Stimulated activated naive B cell treated with anti-CD40 and anti-IgM and Interleukin-4, amounts not matched to agents 10 μg/mL and 1 μg/mL and 100 μg/mL, for 72 hours (primary cell): ENCODE data around the gene STAG1.
"Not testable (repeated sequence)": the region's sequence is repeated elsewhere in the genome, so short reads cannot be mapped to it uniquely, and the experiment has no call there.

Experiments
- ATAC-seq, 2 donors: fragments of 150-1000 bp; cut with Tn5 transposase; replicated peaks; 2 replicates each; pipeline ENCODE4 v1.10.0; 2021; ENCODE audit warnings: moderate library complexity in 1 of 2
- DNase-seq: peaks from one replicate; pipeline ENCODE4 v3.0.0; 2021
- H3K27ac Mint-ChIP-seq: one replicate; pipeline ENCODE4 v1.8.0; 2022; ENCODE audit warnings: mild to moderate bottlenecking, mixed read lengths
- H3K27me3 Mint-ChIP-seq, 2 donors: one replicate each; pipeline ENCODE4 v1.8.0; 2022; ENCODE audit warnings: mixed read lengths in 2 of 2
- H3K36me3 Mint-ChIP-seq, 2 donors: one replicate each; pipeline ENCODE4 v1.8.0; 2022; ENCODE audit warnings: mixed read lengths in 2 of 2, mild to moderate bottlenecking in 1 of 2
- H3K4me1 Mint-ChIP-seq, 2 donors: one replicate each; pipeline ENCODE4 v1.8.0; 2022; ENCODE audit warnings: mixed read lengths in 2 of 2, mild to moderate bottlenecking in 1 of 2
- H3K4me3 Mint-ChIP-seq, 2 donors: one replicate each; pipeline ENCODE4 v1.8.0; 2022; ENCODE audit warnings: mild to moderate bottlenecking in 2 of 2, mixed read lengths in 2 of 2, moderate library complexity in 1 of 2
- H3K9me3 Mint-ChIP-seq, 2 donors: one replicate each; pipeline ENCODE4 v1.8.0; 2022; ENCODE audit warnings: mixed read lengths in 2 of 2, mild to moderate bottlenecking in 1 of 2

STAG1 gene

DNA sequence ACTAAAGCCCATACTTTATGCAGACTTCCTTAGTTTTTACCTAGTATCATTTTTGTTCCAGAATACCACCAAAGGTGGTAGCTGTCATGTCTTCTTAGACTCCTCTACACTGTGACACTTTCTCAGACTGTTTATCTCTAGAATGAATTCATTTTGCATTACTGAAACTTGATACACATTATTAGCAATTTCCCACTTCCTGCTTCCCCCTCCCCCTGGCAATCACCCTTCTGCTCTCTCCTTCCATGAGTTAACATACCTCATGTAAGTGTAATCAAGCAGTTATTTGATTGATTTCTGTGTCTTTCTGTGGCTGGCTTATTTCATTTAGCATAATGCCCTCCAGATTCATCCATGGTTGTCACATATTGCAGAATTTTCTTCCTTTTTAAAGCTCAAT, 204.9 kb downstream of the STAG1 start:
- Mint-ChIP-seq H3K9me3 (peaks cover 0 to 1% of the 10 kb centered on the region in 2 donors), H3K4me1 (peaks cover 19 to 38% of the 10 kb centered on the region in 2 donors), H3K27me3 (no peaks in the 10 kb centered on the region), H3K36me3 (peaks cover 19 to 40% of the 10 kb centered on the region in 2 donors), H3K27ac (no peak overlapping the region), H3K4me3 (no peak overlapping the region)
- DNase-seq = no peak
- ATAC-seq = peak; percentile 61 to 63

DNA sequence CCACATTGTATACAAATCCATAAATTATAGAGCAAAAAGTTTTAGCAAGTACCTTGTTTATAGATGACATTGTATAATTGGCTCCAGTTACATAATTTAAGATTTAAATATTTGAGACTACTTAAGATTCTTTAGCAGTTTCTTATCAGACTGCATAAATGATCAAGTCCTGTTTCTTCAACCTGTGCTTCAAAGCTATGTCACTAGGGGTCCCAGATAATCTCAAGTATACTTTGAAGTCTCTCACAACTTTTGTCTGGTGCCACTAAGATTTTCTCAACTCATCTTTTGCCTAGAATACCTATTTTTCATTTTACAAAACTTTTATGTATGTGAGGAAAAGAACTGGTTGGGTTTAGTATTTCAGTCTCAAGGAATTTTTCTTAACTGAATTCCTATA, 205.5 kb downstream of the STAG1 start:
- Mint-ChIP-seq H3K27me3 (no peaks in the 10 kb centered on the region), H3K27ac (no peak overlapping the region), H3K4me1 (peaks cover 19 to 38% of the 10 kb centered on the region in 2 donors), H3K36me3 (peaks cover 19 to 39% of the 10 kb centered on the region in 2 donors), H3K4me3 (no peak overlapping the region), H3K9me3 (peaks cover 0 to 1% of the 10 kb centered on the region in 2 donors)
- ATAC-seq (peak; percentile 44 to 45), DNase-seq (no peak)

DNA sequence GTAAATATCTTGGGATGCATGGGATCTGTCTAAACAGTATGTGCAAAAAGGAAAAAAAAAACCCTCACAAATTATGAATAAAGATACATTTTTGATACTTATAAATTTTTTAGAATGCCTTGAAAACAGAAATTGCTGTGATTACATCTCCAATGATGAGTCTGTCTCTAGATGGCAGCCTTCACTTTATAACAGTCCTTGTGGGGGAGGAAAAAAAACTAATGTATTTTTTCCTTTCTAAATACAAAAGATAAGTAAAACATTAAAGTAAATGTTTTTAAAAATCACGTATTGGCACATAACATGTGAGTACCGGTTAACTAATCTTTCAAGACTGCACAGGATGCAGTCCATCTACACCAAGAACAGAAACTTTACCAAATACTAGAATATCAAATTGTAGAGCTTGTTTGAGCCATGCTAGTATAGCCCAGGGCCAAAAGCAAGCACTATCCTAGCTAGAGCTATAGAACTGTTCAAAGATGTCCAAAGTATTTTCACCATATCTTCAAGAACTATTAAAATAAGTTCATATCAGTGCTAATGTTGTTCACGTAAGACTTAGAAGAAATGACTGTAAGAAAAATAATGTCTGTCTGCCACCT, 206.4 kb downstream of the STAG1 start:
- Mint-ChIP-seq H3K27ac (no peak overlapping the region), H3K4me1 (peaks cover 16 to 35% of the 10 kb centered on the region in 2 donors), H3K9me3 (peaks cover 0 to 1% of the 10 kb centered on the region in 2 donors), H3K36me3 (peaks cover 14 to 30% of the 10 kb centered on the region in 2 donors), H3K4me3 (no peak overlapping the region), H3K27me3 (no peaks in the 10 kb centered on the region)
- ATAC-seq = no peak
- no peak for DNase-seq

DNA sequence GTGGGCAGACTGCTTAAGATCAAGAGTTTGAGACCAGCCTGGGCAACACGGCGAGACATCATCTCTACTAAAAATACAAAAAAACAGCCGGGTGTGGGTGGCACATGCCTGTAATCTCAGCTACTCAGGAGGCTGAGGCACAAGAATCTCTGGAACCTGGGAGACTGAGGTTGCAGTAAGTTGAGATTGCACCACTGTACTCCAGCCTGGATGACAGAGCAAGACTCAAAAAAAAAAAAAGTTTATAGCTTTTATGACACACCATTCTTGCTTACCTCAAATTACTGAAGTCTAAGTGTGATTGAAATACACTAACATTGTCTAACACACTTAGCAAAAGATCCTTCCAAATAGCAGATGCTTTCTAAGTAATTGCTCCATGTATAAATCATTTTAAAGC, 207.6 kb downstream of the STAG1 start:
- no peak overlapping the region for H3K27ac Mint-ChIP-seq
- DNase-seq (no peak), ATAC-seq (no peak)
- no peaks in the 10 kb centered on the region for H3K27me3 Mint-ChIP-seq
- no peak overlapping the region for H3K4me3 Mint-ChIP-seq
- H3K9me3 Mint-ChIP-seq = peaks cover 0 to 1% of the 10 kb centered on the region in 2 donors
- H3K4me1 Mint-ChIP-seq = peaks cover 13 to 29% of the 10 kb centered on the region in 2 donors
- peaks cover 9 to 21% of the 10 kb centered on the region in 2 donors for H3K36me3 Mint-ChIP-seq

DNA sequence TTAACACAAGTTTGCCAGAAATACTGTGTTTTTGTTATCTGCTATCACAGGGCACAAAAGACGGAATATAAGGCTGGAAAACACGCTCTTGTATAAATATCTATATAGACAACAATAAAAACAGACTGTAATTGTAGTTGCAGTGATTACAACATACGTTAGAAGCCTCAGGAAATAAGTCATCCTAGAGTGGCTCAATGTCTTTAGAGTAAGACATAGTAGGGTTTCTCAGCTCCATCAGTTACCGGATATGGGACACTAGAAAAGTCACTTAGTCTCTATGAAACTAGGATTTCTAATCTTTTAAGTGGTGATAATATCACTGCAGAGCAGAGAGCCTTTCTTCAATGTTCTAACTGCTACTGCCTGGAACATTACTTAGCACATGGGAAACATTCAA, 208.8 kb downstream of the STAG1 start:
- no peak overlapping the region for H3K4me3 Mint-ChIP-seq
- peaks cover 9 to 22% of the 10 kb centered on the region in 2 donors for H3K4me1 Mint-ChIP-seq
- ATAC-seq (no peak), DNase-seq (no peak)
- no peak overlapping the region for H3K27ac Mint-ChIP-seq
- H3K27me3 Mint-ChIP-seq = no peaks in the 10 kb centered on the region
- no peaks in the 10 kb centered on the region for H3K9me3 Mint-ChIP-seq
- H3K36me3 Mint-ChIP-seq = peaks cover under 1 to 13% of the 10 kb centered on the region in 2 donors

DNA sequence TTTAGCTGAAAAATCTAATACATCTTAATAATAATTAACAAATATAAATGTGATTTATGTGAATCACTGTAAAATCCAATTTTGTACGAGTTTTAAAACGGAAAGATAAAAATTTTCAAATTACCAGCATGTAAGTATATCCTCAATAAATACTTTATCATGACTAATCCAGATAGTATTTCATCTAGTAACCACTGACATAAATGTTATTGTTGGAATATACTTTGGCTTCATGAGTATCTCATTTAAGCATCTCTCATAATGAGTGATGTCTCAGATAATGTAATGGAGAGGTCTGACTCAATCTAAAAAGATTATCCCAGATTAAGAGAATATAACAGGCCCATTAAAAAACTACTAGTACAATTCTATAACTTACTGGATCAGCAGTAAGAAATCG, 216.3 kb downstream of the STAG1 start:
- Mint-ChIP-seq H3K4me1 (peaks cover 1 to 5% of the 10 kb centered on the region in 2 donors), H3K27ac (no peak overlapping the region), H3K4me3 (no peak overlapping the region), H3K9me3 (peaks cover 0 to 10% of the 10 kb centered on the region in 2 donors), H3K36me3 (peaks cover 33 to 43% of the 10 kb centered on the region in 2 donors), H3K27me3 (no peaks in the 10 kb centered on the region)
- DNase-seq = no peak
- ATAC-seq = no peak

DNA sequence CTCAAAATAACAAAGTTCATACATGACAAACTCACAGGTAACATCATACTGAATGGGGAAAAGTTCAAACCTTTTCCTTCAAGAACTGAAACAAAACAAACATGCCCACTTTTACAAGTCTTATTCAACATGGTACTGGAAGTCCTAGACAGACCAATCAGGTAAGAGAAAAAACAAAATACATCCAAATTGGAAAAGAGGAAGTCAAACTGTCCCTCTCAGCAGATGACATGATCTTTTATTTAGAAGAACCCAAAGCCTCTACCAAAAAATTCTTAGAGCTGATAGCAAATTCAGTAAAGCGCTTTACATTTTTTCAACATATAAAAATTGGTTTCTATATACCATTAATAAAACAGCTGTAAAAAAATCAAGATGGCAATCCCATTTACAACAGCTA, 219.4 kb downstream of the STAG1 start:
- peak overlapping the region; percentile 25 for H3K27ac Mint-ChIP-seq
- peaks cover 5 to 11% of the 10 kb centered on the region in 2 donors for H3K9me3 Mint-ChIP-seq
- no peak overlapping the region for H3K4me3 Mint-ChIP-seq
- ATAC-seq = no peak
- peaks cover 1 to 5% of the 10 kb centered on the region in 2 donors for H3K4me1 Mint-ChIP-seq
- no peak for DNase-seq
- no peaks in the 10 kb centered on the region for H3K27me3 Mint-ChIP-seq
- H3K36me3 Mint-ChIP-seq = peaks cover 54 to 65% of the 10 kb centered on the region in 2 donors

DNA sequence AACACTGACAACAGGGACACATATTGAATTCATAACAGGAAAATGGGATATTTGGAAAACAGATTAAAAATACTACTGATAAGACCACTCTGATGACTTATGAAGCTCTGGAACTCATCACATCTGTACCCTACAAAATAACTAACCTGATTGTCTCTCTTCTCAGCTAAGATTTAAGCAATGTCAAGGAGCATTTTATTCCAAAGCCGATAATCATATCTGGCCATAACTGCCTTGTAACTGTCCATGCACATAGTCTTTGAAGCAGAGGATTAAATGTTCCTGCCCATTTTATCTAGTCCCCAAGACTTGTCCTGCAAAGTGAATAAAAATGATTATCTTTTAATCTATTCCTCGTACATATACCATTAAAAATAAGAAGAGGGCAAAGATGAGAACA, 234.1 kb downstream of the STAG1 start:
- no peak for DNase-seq
- Mint-ChIP-seq H3K9me3 (no peaks in the 10 kb centered on the region), H3K4me3 (no peak overlapping the region), H3K27ac (no peak overlapping the region), H3K4me1 (peaks cover 0 to 5% of the 10 kb centered on the region in 2 donors), H3K36me3 (peaks cover 7 to 13% of the 10 kb centered on the region in 2 donors), H3K27me3 (no peaks in the 10 kb centered on the region)
- ATAC-seq = no peak

DNA sequence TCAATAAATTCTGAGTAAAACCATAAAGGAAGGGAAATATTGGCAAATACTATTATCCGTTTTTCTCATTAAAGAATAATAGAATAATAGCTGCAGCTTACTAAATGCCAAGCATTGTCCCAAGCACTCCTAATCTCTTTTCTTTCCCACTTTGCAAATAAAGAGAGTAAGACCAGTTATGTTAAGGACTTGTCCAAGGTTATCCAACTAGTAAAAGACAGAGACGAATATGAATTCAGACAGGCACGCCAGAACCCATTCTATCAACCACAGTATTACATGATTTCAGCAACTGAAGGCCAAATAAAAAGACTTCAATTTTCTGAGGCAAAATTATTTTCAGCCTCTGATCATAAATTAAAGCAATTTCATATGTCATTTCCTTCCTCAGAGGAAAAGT, 235.5 kb downstream of the STAG1 start:
- no peak for DNase-seq
- Mint-ChIP-seq H3K4me3 (no peak overlapping the region), H3K36me3 (peaks cover 12 to 21% of the 10 kb centered on the region in 2 donors), H3K27ac (no peak overlapping the region), H3K4me1 (no peaks in the 10 kb centered on the region), H3K27me3 (no peaks in the 10 kb centered on the region), H3K9me3 (no peaks in the 10 kb centered on the region)
- no peak for ATAC-seq

DNA sequence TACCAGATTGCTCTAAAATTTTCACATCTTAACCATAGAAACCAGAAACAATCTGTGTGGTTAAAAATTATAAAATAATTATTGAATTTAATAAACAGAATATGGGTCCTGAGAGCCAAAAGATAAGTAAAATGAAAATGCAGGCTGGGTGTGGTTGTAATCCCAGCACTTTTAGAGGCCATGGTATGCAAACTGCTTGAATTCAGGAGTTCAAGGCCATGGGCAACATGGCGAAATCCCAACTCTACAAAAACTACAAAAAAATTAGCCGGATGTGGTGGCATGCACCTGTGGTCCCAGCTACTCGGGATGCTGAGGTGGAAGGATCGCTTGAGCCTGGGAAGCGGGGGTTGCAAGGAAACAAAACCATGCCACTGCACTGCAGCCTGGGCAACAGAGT, 236.1 kb downstream of the STAG1 start:
- DNase-seq (no peak), ATAC-seq (no peak)
- Mint-ChIP-seq H3K27me3 (no peaks in the 10 kb centered on the region), H3K27ac (peak overlapping the region; percentile 37), H3K9me3 (no peaks in the 10 kb centered on the region), H3K36me3 (peaks cover 12 to 23% of the 10 kb centered on the region in 2 donors), H3K4me3 (no peak overlapping the region), H3K4me1 (no peaks in the 10 kb centered on the region)

DNA sequence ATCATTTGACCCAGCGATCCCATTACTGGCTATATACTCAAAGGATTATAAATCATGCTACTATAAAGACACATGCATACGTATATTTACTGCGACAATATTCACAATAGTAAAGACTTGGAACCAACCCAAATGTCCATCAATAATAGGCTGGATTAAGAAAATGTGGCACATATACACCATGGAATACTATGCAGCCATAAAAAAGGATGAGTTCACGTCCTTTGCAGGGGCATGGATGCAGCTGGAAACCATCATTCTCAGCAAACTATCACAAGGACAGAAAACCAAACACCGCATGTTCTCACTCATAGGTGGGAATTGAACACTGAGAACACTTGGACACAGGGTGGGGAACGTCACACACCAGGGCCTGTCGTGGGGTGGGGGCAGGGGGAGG, 237.6 kb downstream of the STAG1 start:
- H3K36me3 Mint-ChIP-seq = peaks cover 12 to 33% of the 10 kb centered on the region in 2 donors
- not testable (repeated sequence) for DNase-seq, H3K9me3 Mint-ChIP-seq, ATAC-seq, H3K27ac Mint-ChIP-seq, H3K4me3 Mint-ChIP-seq, H3K27me3 Mint-ChIP-seq, H3K4me1 Mint-ChIP-seq

DNA sequence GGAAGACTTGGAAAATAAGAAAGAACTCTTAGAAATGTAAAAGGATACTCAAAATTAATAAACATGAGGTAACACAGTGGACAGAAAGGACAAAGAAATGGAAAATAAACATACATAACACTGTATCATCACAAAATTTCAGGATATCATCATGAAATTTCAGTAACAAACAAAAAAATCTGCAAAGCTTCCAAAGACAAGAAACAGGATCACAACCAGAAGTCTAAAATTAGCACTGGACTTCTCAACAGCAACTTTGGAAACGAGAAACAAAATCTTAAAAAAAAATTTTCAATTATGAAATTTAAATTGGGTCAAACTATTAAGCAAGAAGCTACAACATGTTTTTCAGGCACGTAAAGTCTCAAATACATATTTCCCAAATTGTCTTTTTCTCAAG, 238.8 kb downstream of the STAG1 start:
- Mint-ChIP-seq H3K27me3 (no peaks in the 10 kb centered on the region), H3K36me3 (peaks cover 17 to 40% of the 10 kb centered on the region in 2 donors), H3K9me3 (no peaks in the 10 kb centered on the region), H3K27ac (no peak overlapping the region), H3K4me3 (no peak overlapping the region), H3K4me1 (no peaks in the 10 kb centered on the region)
- no peak for ATAC-seq
- no peak for DNase-seq

DNA sequence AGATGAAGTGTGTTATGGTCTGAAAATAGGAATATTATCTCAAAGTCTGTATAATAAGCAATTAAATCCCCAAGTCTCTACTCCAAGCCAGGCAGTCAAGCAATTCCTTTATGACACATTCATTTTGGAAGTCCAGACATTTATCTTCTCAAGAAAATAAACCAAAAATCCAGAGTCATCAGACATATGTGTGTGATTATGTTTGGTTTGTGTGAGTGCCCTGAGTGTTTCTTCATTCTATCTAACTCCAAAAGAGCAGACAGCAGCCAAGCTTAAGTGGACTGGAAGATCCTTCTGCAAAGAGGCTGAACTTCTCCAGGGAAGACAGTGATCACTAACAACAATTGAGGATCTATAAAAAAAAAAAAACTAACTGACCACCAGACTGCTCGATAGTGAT, 239.8 kb downstream of the STAG1 start:
- Mint-ChIP-seq H3K36me3 (peaks cover 17 to 44% of the 10 kb centered on the region in 2 donors), H3K27me3 (no peaks in the 10 kb centered on the region), H3K4me3 (no peak overlapping the region), H3K27ac (no peak overlapping the region), H3K4me1 (no peaks in the 10 kb centered on the region), H3K9me3 (no peaks in the 10 kb centered on the region)
- DNase-seq (no peak), ATAC-seq (no peak)

DNA sequence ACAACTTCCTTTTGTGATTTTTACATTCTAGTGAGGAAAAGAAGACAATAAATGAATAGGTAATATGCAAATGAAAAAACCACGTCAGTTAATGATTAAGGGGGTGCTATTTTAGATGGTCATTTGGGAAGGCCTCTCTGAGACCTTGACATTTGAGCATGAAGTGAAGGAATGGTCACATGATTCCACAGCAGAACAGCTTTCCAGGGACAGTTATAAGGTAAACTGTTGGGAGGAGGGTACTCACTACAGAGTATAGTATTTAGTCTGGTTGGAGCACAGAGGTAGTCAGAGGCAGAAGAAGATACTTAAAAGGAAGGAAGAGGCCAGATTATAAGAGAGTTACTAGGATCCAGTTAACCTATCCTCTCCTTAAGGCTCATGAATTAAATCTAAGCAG, 246.5 kb downstream of the STAG1 start:
- Mint-ChIP-seq H3K36me3 (peaks cover 13 to 39% of the 10 kb centered on the region in 2 donors), H3K27me3 (no peaks in the 10 kb centered on the region), H3K27ac (no peak overlapping the region), H3K4me3 (no peak overlapping the region), H3K9me3 (no peaks in the 10 kb centered on the region), H3K4me1 (peaks cover 0 to 1% of the 10 kb centered on the region in 2 donors)
- DNase-seq = no peak
- ATAC-seq = no peak

DNA sequence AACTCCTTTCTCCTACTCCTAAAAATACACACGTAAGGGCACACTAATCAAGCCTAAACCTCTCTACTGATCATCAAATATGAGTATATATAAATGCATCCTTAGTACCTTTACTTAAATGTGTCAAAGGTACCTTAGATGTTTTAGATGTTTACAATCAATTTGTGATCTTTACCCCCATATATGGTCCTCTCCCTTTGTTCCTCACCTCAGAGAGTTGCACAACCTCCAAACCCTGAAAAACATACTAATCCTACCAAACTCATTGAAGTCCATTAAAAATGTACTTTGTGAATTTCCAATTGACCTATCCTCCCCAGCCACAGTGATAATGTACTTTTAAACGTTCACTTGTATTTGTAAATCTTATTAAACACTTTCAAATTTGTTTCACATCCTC, 249.1 kb downstream of the STAG1 start:
- DNase-seq (no peak), ATAC-seq (no peak)
- no peak overlapping the region for H3K27ac Mint-ChIP-seq
- H3K9me3 Mint-ChIP-seq = no peaks in the 10 kb centered on the region
- H3K27me3 Mint-ChIP-seq = no peaks in the 10 kb centered on the region
- peaks cover 0 to 1% of the 10 kb centered on the region in 2 donors for H3K4me1 Mint-ChIP-seq
- peaks cover 16 to 38% of the 10 kb centered on the region in 2 donors for H3K36me3 Mint-ChIP-seq
- no peak overlapping the region for H3K4me3 Mint-ChIP-seq
